Raji (cell line): Measurements from ENCODE around the gene LGR4.

Experiments used
- POLR2A ChIP-seq: IDR thresholded peaks from 2 replicates; pipeline ENCODE4 v1.6.1; 2011; ENCODE audit warnings: low read depth, low read length, control low read depth; ENCODE audit not compliant: insufficient read depth

Gene LGR4

GRCh38 chr11:27429761-27430393, 42.7 kb downstream of the LGR4 start:
- TF ChIP-seq POLR2A: no peak

GRCh38 chr11:27427183-27427980, 45.2 kb downstream of the LGR4 start:
- TF ChIP-seq POLR2A: no peak

GRCh38 chr11:27425814-27426213, 46.8 kb downstream of the LGR4 start:
- TF ChIP-seq POLR2A: no peak

GRCh38 chr11:27423125-27423524, 49.5 kb downstream of the LGR4 start:
- TF ChIP-seq POLR2A: no peak

- TF ChIP-seq POLR2A: no peak
Observed at GRCh38 chr11:27421819-27422494, 50.6 kb downstream of the LGR4 start.

- TF ChIP-seq POLR2A: no peak
Observed at GRCh38 chr11:27420722-27421572, 51.6 kb downstream of the LGR4 start.

GRCh38 chr11:27420217-27420616, 52.4 kb downstream of the LGR4 start:
- TF ChIP-seq POLR2A: no peak

GRCh38 chr11:27418356-27418755, 54.2 kb downstream of the LGR4 start:
- TF ChIP-seq POLR2A: no peak

- TF ChIP-seq POLR2A: no peak
Observed at GRCh38 chr11:27416568-27417176, 55.9 kb downstream of the LGR4 start.

- no peak for TF ChIP-seq POLR2A
Observed at GRCh38 chr11:27414644-27415043, 57.9 kb downstream of the LGR4 start.

GRCh38 chr11:27413218-27413617, 59.4 kb downstream of the LGR4 start:
- TF ChIP-seq POLR2A: no peak

GRCh38 chr11:27412192-27412691, 60.3 kb downstream of the LGR4 start:
- no peak for TF ChIP-seq POLR2A

GRCh38 chr11:27411328-27411727, 61.3 kb downstream of the LGR4 start:
- TF ChIP-seq POLR2A: no peak

GRCh38 chr11:27410272-27410671, 62.3 kb downstream of the LGR4 start:
- no peak for TF ChIP-seq POLR2A
